Measurements from ENCODE around the gene SPATS2.

GRCh38 chr12:49328816-49329215, 38.4 kb upstream of the SPATS2 start:
- TF ChIP-seq CTCF (IDR thresholded peaks at IDR 0.05; ENCODE audit: low read depth, low read length, poor library complexity, severe bottlenecking) (no peak), EZH2phosphoT487 (IDR thresholded peaks at IDR 0.05; ENCODE audit: borderline replicate concordance, low read length) (no peak)
